Spleen (tissue), 11 donors: ENCODE results near the gene IL1RL2. TPM values are rescaled to one million over a fixed set of nuclear protein-coding genes. Genes with fewer than 3 reads are reported as not detected.
A peak's percentile ranks its signal among the peaks of the same experiment; 100 is the strongest.

ENCODE experiments used
- DNase-seq: peaks from one replicate; pipeline ENCODE4 v3.0.0-alpha.2; 2020
- H3K27ac ChIP-seq, 8 donors: fragments of 200-600 bp; sonication (generic) in 7 of 8; 1 replicate in 4 of 8; 2 replicates in 4 of 8; pipeline versions ENCODE4 v1.5.0 to v1.8.0; 2016 to 2021; ENCODE audit warnings: inconsistent platforms in 4 of 8, mild to moderate bottlenecking in 4 of 8, moderate library complexity in 1 of 8
- H3K27me3 ChIP-seq, 7 donors: fragments of 200-600 bp; sonication (generic) in 6 of 7; replicated peaks in 1 of 7; 1 replicate in 4 of 7; 2 replicates in 3 of 7; pipeline versions ENCODE4 v1.5.0 to v1.8.0; 2016 to 2021; ENCODE audit warnings: inconsistent platforms in 3 of 7, mild to moderate bottlenecking in 1 of 7
- H3K36me3 ChIP-seq, 6 donors: fragments of 200-600 bp; sonication (generic) in 5 of 6; 1 replicate in 4 of 6; 2 replicates in 2 of 6; pipeline versions ENCODE4 v1.5.0 to v1.8.0; 2016 to 2021; ENCODE audit warnings: inconsistent platforms in 2 of 6
- H3K4me1 ChIP-seq, 6 donors: fragments of 200-600 bp; sonication (generic) in 5 of 6; 1 replicate in 3 of 6; 2 replicates in 3 of 6; pipeline versions ENCODE4 v1.5.0 to v1.8.0; 2016 to 2021; ENCODE audit warnings: inconsistent platforms in 3 of 6
- H3K4me3 ChIP-seq, 8 donors: fragments of 200-600 bp; sonication (generic) in 7 of 8; 1 replicate in 4 of 8; 2 replicates in 4 of 8; pipeline versions ENCODE4 v1.5.0 to v1.8.0; 2016 to 2021; ENCODE audit warnings: inconsistent platforms in 4 of 8, mild to moderate bottlenecking in 4 of 8, moderate library complexity in 2 of 8
- H3K9me3 ChIP-seq, 8 donors: fragments of 200-600 bp; sonication (generic) in 7 of 8; 1 replicate in 4 of 8; 2 replicates in 4 of 8; pipeline versions ENCODE4 v1.5.0 to v1.8.0; 2016 to 2021; ENCODE audit warnings: inconsistent platforms in 4 of 8
- POLR2A ChIP-seq, 3 donors: fragments of 450-650 bp; IDR thresholded peaks; one replicate each; pipeline ENCODE4 v1.5.1; 2017; ENCODE audit warnings: antibody characterized with exemption in 3 of 3, mild to moderate bottlenecking in 1 of 3
- POLR2AphosphoS5 ChIP-seq, 3 donors: sonication (generic); formaldehyde crosslinking; IDR thresholded peaks; one replicate each; pipeline ENCODE4 v1.5.1; 2017; ENCODE audit warnings: antibody characterized with exemption in 3 of 3
- WGBS, 5 donors: extraction: QIAGEN DNeasy Blood & Tissue Kit in 3 of 5; methylation state at CpG; one replicate each; pipeline versions ENCODE4 v1.1.5 to v1.1.7; 2013 to 2018; 5-methylcytosine and 5-hydroxymethylcytosine counted together
- intact Hi-C: fragments of 100-400 bp; cut with DNase I; formaldehyde crosslinking; loops from one replicate; pipeline ENCODE4 v1.15.0; 2023; ENCODE audit warnings: low total_unique reads
- polyA plus RNA-seq, 3 donors: library from polyadenylated mRNA; stranded (reverse); fragments of 200-250 nt; gene quantifications; one replicate each; pipeline ENCODE4 v1.2.1, GENCODE V29; 2013
- total RNA-seq, 7 donors: library from RNA; depleted of rRNA in 3 of 7; stranded (reverse); fragments of >200 nt in 3 of 7; fragmentation: NEBNext Ultra II Directional in 4 of 7; extraction: Animal tissue kit (Norgen Biotek cat#: 25700) in 4 of 7; gene quantifications; one replicate each; pipeline versions ENCODE4 v1.1.0 to v1.2.1, GENCODE V29; 2016 to 2021
- TF ChIP-seq, protein P1 (sequence below), 11 experiments: fragments of 200-600 bp in 7 of 11; fragments of 450-650 bp in 4 of 11; sonication (generic) in 4 of 11; IDR thresholded peaks in 8 of 11; conservative IDR thresholded peaks in 3 of 11; 1 replicate in 7 of 11; 2 replicates in 4 of 11; pipeline versions ENCODE4 v1.4.0 to v1.8.0; 2016 to 2021; ENCODE audit warnings: antibody characterized with exemption in 11 of 11, inconsistent platforms in 4 of 11, mild to moderate bottlenecking in 1 of 11
- donor health status: healthy with polysubstance abuse.
- donor health status: DM: no; HTN: no; CAD: no; lungs with moderate emphysema.
- donor health status: DM: no; HTN: no; CAD: no.
- donor health status: Bipolar disorder and iron deficiency.
- donor health status: healthy.
- donor health status: DM: no; HTN: no; CAD: no.
- donor health status: DM: yes; HTN: yes; CAD: no.

The IL1RL2 gene
- total and polyA plus RNA-seq, 10 donors: 0.05 to 0.49 (median 0.13) TPM; not detected in 4

GRCh38 chr2:102208774-102209173, 22.0 kb downstream of the IL1RL2 start:
- Histone ChIP-seq H3K36me3 (no peaks in the 10 kb centered on the region), H3K27ac (no peak overlapping the region), H3K9me3 (peaks cover 0 to 6% (median 0%) of the 10 kb centered on the region in 8 donors), H3K4me3 (no peak overlapping the region), H3K4me1 (no peaks in the 10 kb centered on the region), H3K27me3 (no peaks in the 10 kb centered on the region)
- TF ChIP-seq POLR2AphosphoS5 (IDR thresholded peaks at IDR 0.05) (no peak), POLR2A (IDR thresholded peaks at IDR 0.05) (no peak)
- TF ChIP-seq, protein P1, sequence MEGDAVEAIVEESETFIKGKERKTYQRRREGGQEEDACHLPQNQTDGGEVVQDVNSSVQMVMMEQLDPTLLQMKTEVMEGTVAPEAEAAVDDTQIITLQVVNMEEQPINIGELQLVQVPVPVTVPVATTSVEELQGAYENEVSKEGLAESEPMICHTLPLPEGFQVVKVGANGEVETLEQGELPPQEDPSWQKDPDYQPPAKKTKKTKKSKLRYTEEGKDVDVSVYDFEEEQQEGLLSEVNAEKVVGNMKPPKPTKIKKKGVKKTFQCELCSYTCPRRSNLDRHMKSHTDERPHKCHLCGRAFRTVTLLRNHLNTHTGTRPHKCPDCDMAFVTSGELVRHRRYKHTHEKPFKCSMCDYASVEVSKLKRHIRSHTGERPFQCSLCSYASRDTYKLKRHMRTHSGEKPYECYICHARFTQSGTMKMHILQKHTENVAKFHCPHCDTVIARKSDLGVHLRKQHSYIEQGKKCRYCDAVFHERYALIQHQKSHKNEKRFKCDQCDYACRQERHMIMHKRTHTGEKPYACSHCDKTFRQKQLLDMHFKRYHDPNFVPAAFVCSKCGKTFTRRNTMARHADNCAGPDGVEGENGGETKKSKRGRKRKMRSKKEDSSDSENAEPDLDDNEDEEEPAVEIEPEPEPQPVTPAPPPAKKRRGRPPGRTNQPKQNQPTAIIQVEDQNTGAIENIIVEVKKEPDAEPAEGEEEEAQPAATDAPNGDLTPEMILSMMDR (IDR thresholded peaks at IDR 0.05 in 8 of 11, conservative IDR thresholded peaks at IDR 0.05 in 3 of 11): no peak
- no peak for DNase-seq
- intact Hi-C loops: no loop called here

- no peak for DNase-seq
- H3K27me3 ChIP-seq: no peaks in the 10 kb centered on the region
- no peak overlapping the region for H3K27ac ChIP-seq
- no peaks in the 10 kb centered on the region for H3K36me3 ChIP-seq
- H3K4me3 ChIP-seq: no peak overlapping the region
- H3K9me3 ChIP-seq: peaks cover 0 to 4% (median 0%) of the 10 kb centered on the region in 8 donors
- H3K4me1 ChIP-seq: no peaks in the 10 kb centered on the region
- TF ChIP-seq, protein P1 (IDR thresholded peaks at IDR 0.05 in 8 of 11, conservative IDR thresholded peaks at IDR 0.05 in 3 of 11): no peak
- TF ChIP-seq POLR2AphosphoS5 (IDR thresholded peaks at IDR 0.05) (no peak), POLR2A (IDR thresholded peaks at IDR 0.05) (no peak)
- intact Hi-C loops: no loop called here
- 0 to 94% (median 85%) methylated on average over 1 of the region's 1 CpG for WGBS, 5 donors
Measured at GRCh38 chr2:102209474-102209873, 22.7 kb downstream of the IL1RL2 start.

- intact Hi-C loops: no loop called here
- Histone ChIP-seq H3K36me3 (no peaks in the 10 kb centered on the region), H3K4me1 (no peaks in the 10 kb centered on the region), H3K9me3 (peaks cover 6 to 46% (median 36%) of the 10 kb centered on the region in 8 donors), H3K27me3 (no peaks in the 10 kb centered on the region), H3K27ac (no peak overlapping the region), H3K4me3 (no peak overlapping the region)
- DNase-seq: no peak
- TF ChIP-seq POLR2A (IDR thresholded peaks at IDR 0.05) (no peak), POLR2AphosphoS5 (IDR thresholded peaks at IDR 0.05) (no peak)
- TF ChIP-seq, protein P1 (IDR thresholded peaks at IDR 0.05 in 8 of 11, conservative IDR thresholded peaks at IDR 0.05 in 3 of 11): no peak
Measured at GRCh38 chr2:102217032-102217431, 30.2 kb downstream of the IL1RL2 start.

DNA sequence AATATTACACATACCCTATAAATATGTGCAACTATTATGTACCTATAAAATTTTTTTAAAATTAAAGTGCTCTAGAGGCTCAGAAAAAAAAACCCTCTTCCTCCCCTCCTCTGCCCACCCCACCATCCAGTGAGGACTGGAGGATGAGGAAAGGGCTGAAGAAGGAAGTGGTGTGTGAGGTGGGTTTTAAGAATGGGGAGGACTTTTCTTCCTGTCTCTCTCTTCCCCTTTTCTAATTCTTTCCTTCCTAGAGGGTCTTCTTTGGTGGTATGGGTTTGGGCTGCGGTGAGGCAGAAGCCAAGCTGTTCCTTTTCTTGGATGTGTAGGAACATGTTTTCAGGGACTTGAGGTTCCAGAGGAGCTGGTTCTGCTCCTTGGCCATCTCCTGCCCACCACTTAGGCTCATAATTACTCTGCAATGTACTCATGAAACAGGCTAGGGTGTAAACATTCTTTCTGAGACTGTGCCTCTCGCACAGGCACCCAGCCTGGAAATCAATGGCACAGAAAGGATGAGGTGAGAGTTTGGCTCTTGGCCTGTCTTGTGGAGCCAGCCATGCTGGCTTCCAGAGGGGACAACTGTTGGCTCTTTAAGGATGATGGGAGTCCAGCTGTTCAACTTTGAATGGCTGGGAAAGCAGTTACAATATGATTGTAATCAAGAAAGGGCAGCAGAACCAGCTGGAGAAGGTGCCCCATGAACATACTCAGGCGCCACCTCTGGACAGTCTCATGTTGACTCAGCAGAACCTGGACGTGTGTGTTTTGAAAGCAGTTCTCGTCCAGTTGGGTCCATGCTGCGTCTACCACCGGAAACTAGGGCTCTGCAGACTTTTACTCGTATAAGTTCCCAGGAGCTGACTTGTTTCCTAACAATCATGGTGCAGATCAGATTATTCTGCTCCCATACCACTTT, 38.3 kb downstream of the IL1RL2 start:
- peak overlapping the region in 1 of 8 donors; percentile 6 for H3K27ac ChIP-seq
- intact Hi-C loops: no loop called here
- H3K4me3 ChIP-seq: no peak overlapping the region
- H3K4me1 ChIP-seq: peaks cover 9 to 27% (median 22%) of the 10 kb centered on the region in 6 donors
- no peak for DNase-seq
- H3K27me3 ChIP-seq: no peaks in the 10 kb centered on the region
- H3K36me3 ChIP-seq: no peaks in the 10 kb centered on the region
- TF ChIP-seq POLR2A (IDR thresholded peaks at IDR 0.05) (no peak), POLR2AphosphoS5 (IDR thresholded peaks at IDR 0.05) (no peak)
- TF ChIP-seq, protein P1 (IDR thresholded peaks at IDR 0.05 in 8 of 11, conservative IDR thresholded peaks at IDR 0.05 in 3 of 11): no peak
- no peaks in the 10 kb centered on the region for H3K9me3 ChIP-seq
- 58 to 82% (median 79%) methylated on average over 8 of the region's 8 CpGs for WGBS, 5 donors
